ENCODE data around the gene ZNF618.

DNA sequence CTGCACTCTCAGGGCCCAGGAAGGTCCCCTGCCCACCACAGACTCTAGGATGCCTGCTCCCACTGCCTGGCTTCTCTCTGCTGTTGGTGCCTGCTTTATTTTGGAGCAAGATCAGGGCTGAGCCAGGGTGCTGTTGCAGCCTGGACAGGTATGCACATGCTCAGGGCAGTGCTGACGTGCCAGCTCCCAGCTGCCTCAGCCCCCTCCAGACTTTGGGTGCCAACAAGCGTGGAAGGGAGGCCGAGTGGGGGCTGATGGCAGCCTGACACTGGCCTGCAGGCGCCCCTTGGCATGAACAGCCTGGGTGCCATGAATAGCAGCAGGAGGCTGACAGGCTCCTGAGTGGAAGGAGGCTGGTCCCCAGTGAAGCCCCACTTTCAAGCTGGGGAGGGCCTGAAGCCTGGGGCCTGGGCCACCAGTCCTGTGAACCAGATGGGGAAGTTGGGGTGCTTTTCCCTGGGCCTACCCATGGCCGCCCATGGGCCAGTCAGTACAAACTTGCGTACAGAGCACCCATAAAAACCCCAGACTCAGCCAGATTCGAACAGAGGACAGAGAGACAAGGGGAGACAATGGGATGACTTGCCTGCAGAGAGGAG lies 195.2 kb downstream of the ZNF618 start:
- TF ChIP-seq, protein P1, sequence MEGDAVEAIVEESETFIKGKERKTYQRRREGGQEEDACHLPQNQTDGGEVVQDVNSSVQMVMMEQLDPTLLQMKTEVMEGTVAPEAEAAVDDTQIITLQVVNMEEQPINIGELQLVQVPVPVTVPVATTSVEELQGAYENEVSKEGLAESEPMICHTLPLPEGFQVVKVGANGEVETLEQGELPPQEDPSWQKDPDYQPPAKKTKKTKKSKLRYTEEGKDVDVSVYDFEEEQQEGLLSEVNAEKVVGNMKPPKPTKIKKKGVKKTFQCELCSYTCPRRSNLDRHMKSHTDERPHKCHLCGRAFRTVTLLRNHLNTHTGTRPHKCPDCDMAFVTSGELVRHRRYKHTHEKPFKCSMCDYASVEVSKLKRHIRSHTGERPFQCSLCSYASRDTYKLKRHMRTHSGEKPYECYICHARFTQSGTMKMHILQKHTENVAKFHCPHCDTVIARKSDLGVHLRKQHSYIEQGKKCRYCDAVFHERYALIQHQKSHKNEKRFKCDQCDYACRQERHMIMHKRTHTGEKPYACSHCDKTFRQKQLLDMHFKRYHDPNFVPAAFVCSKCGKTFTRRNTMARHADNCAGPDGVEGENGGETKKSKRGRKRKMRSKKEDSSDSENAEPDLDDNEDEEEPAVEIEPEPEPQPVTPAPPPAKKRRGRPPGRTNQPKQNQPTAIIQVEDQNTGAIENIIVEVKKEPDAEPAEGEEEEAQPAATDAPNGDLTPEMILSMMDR (conservative IDR thresholded peaks at IDR 0.05; ENCODE audit: low read depth in 2 of 2): no peak
- TF ChIP-seq EZH2 (IDR thresholded peaks at IDR 0.05; ENCODE audit: low read depth, unreplicated experiment): no peak
